Measurements from ENCODE around the gene KLK14.

KLK14 gene

DNA sequence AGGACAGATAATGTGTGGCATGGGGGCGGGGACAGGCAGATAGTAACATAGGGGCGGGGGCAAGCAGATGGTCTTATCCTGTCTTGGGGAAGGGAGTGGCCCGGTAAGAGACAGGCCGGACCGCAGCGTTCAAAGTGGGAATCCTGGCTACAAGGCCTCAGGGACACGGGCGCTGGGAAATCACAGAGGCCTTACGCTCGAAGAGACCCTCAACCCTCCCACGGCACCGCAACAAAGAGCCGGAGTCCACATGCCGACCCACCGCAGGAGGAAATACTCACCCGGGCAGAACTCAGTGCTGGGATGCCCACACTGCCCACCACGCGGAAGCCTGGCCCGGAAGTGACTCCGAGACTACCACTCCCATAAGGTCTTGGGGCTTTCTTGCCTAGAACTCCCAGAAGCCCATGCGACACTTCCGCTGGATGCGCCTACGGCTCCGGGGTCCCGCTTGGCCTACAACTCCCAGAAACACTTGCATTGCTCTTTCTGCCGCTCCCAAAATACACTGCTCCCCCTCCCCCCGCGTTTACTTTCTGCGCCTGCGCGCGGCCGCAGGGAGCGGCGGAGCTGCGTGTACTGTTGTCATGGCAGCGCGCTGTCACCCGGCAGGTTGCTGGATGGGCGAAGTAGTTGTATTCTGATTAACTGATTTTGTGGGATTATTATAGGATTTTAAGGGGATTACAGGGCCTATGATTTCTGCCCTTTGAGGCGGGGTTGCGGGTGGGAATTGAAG is 25.5 kb upstream of the KLK14 start, which contains the start of gene CTU1 (continued):
- TF ChIP-seq, protein P1, sequence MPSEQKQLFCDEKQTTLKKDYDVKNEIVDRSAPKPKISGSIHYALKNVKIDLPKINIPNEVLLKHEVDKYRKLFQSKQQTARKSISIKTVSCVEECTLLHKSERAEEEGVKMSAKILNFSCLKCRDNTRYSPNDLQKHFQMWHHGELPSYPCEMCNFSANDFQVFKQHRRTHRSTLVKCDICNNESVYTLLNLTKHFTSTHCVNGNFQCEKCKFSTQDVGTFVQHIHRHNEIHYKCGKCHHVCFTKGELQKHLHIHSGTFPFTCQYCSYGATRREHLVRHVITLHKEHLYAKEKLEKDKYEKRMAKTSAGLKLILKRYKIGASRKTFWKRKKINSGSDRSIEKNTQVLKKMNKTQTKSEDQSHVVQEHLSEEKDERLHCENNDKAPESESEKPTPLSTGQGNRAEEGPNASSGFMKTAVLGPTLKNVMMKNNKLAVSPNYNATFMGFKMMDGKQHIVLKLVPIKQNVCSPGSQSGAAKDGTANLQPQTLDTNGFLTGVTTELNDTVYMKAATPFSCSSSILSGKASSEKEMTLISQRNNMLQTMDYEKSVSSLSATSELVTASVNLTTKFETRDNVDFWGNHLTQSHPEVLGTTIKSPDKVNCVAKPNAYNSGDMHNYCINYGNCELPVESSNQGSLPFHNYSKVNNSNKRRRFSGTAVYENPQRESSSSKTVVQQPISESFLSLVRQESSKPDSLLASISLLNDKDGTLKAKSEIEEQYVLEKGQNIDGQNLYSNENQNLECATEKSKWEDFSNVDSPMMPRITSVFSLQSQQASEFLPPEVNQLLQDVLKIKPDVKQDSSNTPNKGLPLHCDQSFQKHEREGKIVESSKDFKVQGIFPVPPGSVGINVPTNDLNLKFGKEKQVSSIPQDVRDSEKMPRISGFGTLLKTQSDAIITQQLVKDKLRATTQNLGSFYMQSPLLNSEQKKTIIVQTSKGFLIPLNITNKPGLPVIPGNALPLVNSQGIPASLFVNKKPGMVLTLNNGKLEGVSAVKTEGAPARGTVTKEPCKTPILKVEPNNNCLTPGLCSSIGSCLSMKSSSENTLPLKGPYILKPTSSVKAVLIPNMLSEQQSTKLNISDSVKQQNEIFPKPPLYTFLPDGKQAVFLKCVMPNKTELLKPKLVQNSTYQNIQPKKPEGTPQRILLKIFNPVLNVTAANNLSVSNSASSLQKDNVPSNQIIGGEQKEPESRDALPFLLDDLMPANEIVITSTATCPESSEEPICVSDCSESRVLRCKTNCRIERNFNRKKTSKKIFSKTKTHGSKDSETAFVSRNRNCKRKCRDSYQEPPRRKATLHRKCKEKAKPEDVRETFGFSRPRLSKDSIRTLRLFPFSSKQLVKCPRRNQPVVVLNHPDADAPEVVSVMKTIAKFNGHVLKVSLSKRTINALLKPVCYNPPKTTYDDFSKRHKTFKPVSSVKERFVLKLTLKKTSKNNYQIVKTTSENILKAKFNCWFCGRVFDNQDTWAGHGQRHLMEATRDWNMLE (tag by site-specific recombination; conservative IDR thresholded peaks at IDR 0.05; ENCODE audit: low read depth), result peak; percentile 50; the same call in 1 of the 2 replicates
- TF ChIP-seq ZNF341 (tag by site-specific recombination; IDR thresholded peaks at IDR 0.05; ENCODE audit: low read depth), result peak; percentile 93
- no peak; the same call in none of the 2 replicates for TF ChIP-seq ZNF501 (tag by site-specific recombination; IDR thresholded peaks at IDR 0.05)
- peak; percentile 97 for TF ChIP-seq ZBTB11 (tag by site-specific recombination; conservative IDR thresholded peaks at IDR 0.05; ENCODE audit: low read depth)
- no peak for TF ChIP-seq REPIN1 (tag by site-specific recombination; IDR thresholded peaks at IDR 0.05; ENCODE audit: low read depth)
- TF ChIP-seq KLF9 (tag by site-specific recombination; IDR thresholded peaks at IDR 0.05; ENCODE audit: low read depth), result 0 out of 2 replicates have a peak, but pooled peaks have one; percentile 29
- peak; percentile 99 for TF ChIP-seq ZNF76 (tag by site-specific recombination; IDR thresholded peaks at IDR 0.05; ENCODE audit: borderline replicate concordance, low read depth)
- peak; percentile 34; the same call in 1 of the 2 replicates for TF ChIP-seq GLIS1 (tag by site-specific recombination; IDR thresholded peaks at IDR 0.05)
- no peak for TF ChIP-seq HOXA7 (CRISPR knock-in tag; IDR thresholded peaks at IDR 0.05; ENCODE audit: borderline replicate concordance)
- TF ChIP-seq ZNF660 (tag by site-specific recombination; IDR thresholded peaks at IDR 0.05), result peak; percentile 28; the same call in 1 of the 2 replicates
- 0 out of 2 replicates have a peak, but pooled peaks have one; percentile 61 for TF ChIP-seq HOXC10 (CRISPR knock-in tag; IDR thresholded peaks at IDR 0.05)
- TF ChIP-seq ZEB2 (tag by site-specific recombination; IDR thresholded peaks at IDR 0.05), result no peak
- TF ChIP-seq ZBTB8A (tag by site-specific recombination; IDR thresholded peaks at IDR 0.05), result no peak
- no peak for TF ChIP-seq ZNF223 (tag by site-specific recombination; IDR thresholded peaks at IDR 0.05)
- TF ChIP-seq, protein P2, sequence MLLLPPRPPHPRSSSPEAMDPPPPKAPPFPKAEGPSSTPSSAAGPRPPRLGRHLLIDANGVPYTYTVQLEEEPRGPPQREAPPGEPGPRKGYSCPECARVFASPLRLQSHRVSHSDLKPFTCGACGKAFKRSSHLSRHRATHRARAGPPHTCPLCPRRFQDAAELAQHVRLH (tag by site-specific recombination; IDR thresholded peaks at IDR 0.05), result peak; percentile 21; the same call in 1 of the 2 replicates
- peak; percentile 82 for TF ChIP-seq ZXDB (tag by site-specific recombination; IDR thresholded peaks at IDR 0.05)
- TF ChIP-seq ATF2 (tag by site-specific recombination; IDR thresholded peaks at IDR 0.05; ENCODE audit: low read depth), result no peak
- TF ChIP-seq, protein P3, sequence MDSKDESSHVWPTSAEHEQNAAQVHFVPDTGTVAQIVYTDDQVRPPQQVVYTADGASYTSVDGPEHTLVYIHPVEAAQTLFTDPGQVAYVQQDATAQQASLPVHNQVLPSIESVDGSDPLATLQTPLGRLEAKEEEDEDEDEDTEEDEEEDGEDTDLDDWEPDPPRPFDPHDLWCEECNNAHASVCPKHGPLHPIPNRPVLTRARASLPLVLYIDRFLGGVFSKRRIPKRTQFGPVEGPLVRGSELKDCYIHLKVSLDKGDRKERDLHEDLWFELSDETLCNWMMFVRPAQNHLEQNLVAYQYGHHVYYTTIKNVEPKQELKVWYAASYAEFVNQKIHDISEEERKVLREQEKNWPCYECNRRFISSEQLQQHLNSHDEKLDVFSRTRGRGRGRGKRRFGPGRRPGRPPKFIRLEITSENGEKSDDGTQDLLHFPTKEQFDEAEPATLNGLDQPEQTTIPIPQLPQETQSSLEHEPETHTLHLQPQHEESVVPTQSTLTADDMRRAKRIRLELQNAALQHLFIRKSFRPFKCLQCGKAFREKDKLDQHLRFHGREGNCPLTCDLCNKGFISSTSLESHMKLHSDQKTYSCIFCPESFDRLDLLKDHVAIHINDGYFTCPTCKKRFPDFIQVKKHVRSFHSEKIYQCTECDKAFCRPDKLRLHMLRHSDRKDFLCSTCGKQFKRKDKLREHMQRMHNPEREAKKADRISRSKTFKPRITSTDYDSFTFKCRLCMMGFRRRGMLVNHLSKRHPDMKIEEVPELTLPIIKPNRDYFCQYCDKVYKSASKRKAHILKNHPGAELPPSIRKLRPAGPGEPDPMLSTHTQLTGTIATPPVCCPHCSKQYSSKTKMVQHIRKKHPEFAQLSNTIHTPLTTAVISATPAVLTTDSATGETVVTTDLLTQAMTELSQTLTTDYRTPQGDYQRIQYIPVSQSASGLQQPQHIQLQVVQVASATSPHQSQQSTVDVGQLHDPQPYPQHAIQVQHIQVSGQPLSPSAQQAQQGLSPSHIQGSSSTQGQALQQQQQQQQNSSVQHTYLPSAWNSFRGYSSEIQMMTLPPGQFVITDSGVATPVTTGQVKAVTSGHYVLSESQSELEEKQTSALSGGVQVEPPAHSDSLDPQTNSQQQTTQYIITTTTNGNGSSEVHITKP (tag by site-specific recombination; IDR thresholded peaks at IDR 0.05), result peak; percentile 96
- TF ChIP-seq ZSCAN30 (tag by site-specific recombination; IDR thresholded peaks at IDR 0.05), result no peak
- TF ChIP-seq ZFP69B (tag by site-specific recombination; IDR thresholded peaks at IDR 0.05), result 0 out of 2 replicates have a peak, but pooled peaks have one; percentile 11
- TF ChIP-seq ZNF692 (tag by site-specific recombination; IDR thresholded peaks at IDR 0.05), result peak; percentile 53

Measured in HEK293 (cell line).